Medulla oblongata (tissue), 1 donor: ENCODE data around the gene CAPN5.

Source experiments
- DNase-seq: peaks from one replicate; pipeline ENCODE4 v3.0.0-alpha.2; 2015; ENCODE audit errors: extremely low spot score

The CAPN5 gene

DNA sequence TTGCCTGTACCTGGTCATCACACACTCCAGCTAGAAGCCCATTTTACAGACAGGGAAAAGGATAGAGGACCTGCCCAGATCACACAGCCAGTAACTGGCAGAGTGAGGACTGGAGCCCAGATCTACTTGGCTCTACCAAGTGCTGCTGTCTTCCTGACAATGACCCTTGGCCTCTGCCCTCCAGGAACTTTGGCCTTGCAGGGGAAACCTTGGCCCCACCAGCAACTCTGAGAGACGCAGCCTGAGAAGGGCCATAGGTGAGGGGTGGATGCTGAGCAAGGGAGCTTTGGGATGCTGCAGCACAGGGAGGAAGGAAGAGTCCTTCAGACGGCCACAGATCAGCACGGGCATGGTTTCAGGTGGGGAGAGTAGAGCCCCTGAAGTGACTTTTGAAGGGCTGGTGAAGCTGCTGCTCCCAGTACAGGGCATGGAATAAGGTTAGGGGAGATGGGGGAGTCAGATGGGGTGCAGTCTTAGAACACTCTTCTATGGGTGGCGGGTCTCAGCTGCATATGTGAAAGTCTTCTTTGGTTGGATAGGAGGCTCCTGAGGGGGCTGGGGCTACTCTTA is 2.0 kb upstream of the CAPN5 start:
- no peak for DNase-seq

DNA sequence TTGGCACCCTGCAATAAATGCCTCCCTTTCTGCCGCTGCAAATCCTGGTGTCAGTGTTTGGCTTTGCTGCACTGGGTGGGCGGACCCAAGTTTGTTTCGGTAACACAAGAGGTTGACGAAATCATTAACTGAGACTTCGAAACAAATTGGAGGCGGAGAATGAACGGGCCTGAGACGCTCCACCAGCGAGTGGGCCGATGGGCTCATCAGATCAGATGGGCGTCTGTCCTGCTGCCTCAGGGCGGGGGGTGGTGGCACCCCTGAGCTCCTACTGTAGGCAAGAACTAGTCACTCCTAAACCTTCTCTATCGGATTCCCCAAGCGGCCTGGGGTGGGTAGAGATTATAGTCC is 918 bp upstream of the CAPN5 start:
- DNase-seq = peak; percentile 41

DNA sequence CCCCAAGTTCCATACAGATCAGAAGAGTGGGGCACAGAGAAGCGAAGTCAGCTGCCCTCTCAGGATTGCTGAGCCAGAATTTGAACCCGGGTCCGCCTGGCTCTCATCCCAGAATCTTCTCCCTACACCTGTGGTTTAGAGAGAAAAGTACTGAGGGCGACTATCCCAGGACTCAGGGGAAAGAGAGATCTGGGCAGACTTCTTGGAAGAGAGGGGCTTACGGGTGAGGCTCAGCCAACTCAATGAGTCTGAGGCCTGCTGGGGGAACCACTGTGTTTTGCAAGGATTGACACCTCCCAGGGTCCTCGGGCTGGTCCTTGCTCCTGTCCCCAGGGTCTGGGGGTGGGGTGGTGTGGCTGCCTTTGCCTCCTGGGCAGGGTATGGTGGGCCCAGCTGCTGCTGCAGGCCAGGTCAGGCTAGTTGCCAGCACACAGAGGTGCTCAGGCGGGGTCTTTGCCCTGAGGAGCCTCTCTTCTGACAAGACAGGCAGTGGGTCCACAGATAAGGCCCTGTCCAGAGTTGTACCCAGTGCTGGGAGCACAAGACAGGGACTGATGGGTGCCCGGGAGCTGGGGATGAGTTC is 1.2 kb downstream of the CAPN5 start:
- no peak for DNase-seq

DNA sequence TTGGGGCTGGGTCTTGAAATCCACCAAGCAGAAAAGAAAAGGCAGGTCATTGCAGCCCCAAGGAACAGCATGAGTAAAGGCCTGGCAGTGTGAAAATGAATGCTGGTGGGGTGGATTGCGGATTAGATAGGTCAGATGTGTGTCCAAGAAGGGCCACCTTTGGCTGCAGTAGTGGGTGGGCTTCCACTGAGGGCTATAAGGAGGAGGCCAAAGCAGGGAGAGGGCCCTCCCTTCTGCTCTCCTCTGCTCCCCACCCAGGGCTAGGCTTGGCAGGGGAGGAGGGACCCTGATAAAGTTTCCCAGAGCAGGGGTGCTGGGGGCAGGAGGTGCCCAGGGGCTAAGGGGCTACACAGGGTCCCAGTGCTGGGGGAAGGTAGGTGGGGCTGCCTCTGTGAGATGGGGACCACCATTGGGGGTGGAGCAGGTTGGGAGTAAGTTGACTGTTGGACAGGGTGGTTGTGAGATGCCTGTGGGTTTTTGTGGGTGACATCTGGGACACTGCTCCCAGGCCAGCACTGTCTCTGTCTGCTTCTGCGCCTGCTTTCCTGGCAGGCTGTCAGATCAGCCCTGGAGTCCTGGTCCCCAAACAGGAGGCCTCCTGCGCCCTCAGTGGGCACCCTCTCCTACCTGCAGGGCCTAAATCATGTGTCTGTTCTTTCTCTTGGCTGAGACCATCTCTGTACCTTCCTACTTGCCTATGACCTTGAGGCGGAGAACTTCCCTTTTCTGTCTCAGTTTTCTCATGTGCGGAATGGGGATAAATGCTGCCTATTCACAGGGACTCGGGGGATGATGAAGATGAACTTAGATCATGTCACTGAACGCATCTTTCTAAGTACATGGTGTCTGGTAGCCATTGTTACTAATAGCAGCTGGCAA is 1.9 kb downstream of the CAPN5 start:
- DNase-seq = no peak

DNA sequence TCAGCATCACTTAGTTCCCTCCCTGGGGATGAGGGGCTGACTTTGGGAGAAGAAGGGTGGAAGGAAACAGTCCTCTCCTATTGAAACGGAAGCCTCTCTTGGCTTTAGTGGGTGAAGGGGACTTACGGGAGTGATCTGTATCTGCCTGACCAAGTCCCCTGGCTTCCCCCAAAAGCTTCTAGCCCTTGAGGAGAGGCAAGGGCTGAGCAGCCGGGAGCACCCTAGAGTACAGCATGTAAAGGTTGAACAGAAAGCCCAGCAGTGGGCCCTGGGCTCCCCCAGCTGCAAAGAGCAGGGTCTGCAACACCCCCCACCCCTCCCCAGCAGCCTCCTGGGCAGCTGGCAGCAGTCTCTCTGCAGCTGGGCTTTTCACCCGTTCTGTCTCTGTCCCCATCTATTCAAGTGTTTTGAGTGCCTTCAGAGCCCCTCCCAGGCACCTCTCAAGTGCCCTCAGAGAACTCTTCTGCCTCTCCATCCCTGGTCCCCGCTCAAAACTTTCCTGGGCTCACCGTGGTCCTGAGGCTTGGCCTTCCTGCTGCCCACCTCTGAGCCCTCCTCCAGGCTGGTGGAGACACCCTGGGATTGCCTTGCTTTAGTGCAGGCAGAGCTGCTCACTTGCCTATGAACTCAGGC is 2.7 kb downstream of the CAPN5 start:
- no peak for DNase-seq

DNA sequence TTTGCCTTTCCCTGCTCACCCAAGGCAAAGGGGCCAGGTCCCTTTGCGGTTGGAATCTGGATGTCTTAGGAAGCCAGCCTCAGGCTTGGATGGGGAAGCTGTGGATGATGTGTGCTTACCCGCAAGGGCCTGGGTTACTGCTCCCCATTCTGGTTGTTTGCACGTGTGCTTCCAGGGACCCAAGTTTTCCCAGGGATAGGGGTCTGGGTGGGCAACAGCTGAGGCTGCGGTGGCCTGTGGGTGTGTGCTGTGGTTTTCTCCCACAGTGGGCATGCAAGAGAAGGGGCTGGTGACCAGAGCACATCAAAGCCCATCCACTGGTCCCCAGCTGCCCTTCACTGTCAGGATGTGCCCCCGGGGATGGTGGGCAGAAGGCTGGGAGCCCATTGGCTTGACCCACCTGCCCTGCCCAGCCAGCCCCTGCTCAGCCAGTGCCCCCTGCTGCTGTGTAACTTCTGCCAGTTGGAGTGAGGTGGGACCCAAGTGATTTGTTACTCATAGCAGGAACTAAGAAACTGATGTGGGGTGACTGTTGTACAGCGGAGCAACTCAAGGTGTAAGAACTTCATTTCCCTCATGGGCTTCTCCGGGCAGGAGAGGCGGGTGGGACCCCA is 3.3 kb downstream of the CAPN5 start:
- no peak for DNase-seq

DNA sequence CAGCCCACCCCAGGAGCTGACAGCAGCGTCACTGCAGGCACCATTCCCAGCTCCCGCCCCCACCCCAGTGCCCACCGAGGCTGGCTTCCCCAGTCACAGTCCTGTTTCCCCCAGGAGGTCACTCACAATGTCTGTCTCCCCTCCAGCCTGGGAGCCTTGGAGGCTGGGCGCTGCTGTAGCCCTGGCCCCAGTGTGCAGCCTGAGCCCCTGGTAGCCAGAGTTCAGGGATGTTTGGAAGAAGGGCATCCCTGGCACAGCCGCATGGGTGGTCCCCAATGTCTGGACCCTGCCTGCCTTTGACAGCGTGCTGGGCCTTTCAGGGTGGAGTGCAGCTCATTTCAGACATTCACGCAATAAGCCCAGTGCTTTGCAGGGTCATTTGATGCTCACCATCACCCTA is 4.3 kb downstream of the CAPN5 start:
- DNase-seq = no peak

DNA sequence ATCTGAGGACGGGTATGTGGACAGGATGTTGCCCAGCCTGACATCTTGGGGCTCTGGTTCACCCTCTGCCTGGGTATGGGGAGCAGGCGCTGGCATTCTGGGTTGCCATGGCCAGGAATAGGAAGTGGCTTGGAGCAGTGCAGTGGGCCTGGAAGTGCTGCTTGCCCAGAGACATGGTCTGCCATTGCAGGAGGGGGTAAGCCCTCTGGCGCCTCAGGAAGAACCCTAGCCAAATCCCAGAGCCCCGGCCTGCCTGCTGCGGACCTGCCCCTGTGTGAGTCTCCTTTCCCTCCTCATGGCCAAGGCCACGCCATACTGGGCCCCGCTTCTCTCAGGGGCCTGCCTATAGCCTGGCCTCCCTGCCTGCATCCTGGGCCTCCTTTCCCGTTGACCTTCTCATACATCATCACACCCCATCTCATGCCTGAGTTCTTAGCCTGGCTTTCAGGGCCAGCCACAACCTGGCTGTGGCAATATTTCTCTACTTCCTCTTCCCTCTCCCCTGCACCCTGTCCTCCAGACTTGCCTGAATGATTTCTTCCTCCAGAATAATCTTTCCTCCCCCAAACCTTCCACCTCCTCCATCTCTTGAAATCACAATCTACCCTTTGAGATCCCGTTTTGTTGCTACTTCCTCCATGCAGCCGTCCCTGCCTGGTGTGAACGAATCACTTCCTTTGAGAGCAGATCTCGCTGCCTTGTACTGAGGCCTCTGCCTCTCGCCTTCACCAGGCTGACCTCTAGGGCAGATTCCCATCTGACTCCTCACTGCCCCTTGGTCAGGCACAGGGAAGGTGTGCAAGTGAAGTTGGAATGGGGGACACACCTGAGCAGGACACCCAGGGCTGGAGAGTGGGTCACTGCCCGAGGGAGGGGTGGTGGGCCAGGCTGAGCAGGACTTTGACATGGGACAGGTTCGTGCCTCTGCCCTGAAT is 5.2 kb downstream of the CAPN5 start:
- DNase-seq = no peak

DNA sequence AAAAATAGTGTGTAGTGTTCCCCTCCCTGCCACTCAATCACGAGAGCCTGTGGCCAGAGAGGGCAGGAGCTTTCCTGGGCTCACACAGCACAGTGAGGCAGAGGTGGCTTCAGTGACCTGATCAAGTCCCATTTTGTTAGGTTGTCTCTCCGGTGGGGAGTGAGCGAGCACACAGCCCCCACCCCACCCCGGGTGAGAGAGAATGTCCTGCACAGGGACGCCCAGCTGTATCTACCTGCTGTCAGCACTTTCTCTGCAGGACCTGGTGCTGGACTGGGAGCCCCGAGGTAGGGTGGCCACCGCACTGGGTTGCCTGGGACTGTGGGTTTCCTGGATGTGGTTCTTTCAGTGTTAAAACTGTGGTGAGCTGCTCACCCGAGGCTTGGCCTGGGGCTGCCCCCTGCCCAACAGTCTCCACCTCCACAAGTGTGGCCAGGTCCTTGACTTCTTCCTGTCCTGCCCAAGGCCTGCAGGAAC is 6.1 kb downstream of the CAPN5 start:
- no peak for DNase-seq

DNA sequence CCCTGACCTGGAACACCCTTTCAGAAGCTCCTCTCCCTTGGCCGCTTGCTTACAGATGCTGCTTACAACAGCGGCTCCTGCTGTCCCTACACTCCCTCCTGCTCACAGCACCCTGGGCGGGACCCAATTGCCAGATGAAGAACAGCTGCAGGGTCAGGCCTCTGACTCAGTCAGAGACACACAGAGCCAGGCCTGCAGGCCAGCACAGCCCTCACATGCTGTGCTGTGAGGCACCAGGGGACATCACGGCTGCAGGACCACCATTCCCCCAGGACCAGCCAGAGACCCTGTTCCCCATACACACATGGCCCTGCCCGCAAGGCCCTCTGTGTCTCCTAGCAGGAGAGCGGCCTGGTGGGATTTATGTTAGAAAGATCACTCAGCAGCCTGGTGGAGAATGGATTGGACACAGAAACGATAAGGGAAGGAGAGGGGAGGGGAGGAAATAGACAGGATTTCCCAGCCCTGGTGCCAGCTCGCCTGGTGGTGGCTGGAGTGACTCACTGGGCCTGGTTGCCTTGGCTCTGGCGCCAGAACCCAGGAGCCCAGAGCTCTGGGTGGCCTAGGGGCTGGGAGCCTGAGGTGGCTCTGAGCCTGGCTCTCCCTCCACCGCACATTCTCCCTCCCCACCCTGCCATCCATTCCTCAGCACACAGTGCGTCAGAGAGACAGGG is 6.7 kb downstream of the CAPN5 start:
- peak; percentile 43 for DNase-seq

GRCh38 chr11:77074205-77074604 is 7.4 kb downstream of the CAPN5 start:
- DNase-seq = no peak

DNA sequence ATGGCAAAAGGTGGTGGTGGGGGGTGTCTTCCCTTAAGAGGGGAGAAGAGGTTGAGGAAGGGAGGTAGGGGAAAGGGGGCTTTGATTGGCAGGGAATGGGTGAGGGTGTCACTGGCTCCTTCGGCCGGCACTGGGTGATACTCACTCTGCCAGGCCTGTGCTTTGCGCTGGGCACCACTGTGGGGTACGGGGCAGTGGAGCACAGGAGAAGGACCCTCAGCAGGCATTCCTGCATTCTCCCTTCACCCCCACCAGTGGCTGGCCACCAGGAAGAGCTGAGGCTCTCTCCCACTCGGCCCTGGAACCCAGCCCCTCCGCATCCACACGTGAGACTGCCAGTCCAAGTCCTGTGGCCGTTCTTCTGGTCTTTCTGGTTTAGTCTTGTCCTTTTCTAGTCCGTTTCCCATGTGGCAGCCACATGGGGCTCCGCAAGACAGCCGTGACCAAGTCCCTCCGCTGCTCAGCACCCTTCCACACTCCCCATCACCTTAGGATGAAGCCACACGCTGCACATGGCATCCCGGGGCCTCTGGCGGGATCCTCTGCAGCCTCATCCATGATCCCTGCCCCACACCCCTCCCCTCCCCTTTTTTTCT is 8.0 kb downstream of the CAPN5 start:
- no peak for DNase-seq

DNA sequence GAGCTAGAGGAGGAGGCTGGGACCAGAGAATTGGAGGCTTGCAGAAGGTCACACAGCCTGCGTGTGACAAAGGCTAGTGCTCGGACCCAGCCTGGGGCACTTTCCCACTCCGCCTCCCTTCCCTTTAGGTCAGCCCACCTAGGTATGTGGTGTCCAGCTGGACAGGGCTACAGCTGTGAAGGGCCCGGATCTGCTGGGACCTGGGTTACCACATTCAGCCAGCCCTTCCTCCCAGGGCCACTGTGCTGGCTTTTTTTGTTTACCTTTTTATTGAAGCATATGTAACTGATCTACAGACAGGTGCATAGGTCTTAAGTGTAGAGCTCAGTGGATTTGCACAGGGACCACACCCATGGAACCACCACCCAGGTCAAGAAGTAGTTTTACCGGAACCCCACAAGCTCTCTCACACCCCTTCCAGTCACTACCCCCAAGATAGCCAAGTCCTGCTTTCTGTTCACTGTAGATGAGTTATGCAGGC is 8.7 kb downstream of the CAPN5 start:
- no peak for DNase-seq

GRCh38 chr11:77079666-77080065 is 12.9 kb downstream of the CAPN5 start:
- no peak for DNase-seq

DNA sequence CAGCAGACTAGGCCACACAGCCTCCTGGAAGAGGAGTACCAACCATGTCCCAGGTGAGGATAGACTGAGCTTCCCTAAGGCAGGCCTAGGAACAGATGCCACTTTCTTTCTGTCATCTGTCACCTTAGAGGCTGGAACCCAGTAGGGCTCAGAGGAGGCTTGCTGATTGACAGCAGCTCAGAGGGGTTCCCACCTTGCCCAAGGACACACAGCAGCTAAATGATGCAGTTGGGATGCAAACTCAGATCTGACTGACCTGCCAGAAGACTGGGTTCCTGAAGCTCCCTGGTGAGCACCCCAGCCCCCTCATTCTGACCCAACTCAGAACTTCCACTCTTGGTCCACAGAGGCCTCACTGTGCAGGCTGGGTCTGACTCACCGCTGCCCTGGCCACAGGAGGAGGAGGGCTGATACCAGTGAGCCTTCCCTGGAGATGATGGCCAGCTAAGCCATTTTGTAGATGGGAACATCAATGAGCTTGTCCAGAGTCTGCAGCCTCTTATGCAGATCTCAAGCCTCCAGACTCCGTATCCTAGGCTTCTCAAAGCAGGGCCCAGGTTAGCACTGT is 14.0 kb downstream of the CAPN5 start:
- no peak for DNase-seq

GRCh38 chr11:77081381-77081851 is 14.6 kb downstream of the CAPN5 start:
- DNase-seq = no peak

DNA sequence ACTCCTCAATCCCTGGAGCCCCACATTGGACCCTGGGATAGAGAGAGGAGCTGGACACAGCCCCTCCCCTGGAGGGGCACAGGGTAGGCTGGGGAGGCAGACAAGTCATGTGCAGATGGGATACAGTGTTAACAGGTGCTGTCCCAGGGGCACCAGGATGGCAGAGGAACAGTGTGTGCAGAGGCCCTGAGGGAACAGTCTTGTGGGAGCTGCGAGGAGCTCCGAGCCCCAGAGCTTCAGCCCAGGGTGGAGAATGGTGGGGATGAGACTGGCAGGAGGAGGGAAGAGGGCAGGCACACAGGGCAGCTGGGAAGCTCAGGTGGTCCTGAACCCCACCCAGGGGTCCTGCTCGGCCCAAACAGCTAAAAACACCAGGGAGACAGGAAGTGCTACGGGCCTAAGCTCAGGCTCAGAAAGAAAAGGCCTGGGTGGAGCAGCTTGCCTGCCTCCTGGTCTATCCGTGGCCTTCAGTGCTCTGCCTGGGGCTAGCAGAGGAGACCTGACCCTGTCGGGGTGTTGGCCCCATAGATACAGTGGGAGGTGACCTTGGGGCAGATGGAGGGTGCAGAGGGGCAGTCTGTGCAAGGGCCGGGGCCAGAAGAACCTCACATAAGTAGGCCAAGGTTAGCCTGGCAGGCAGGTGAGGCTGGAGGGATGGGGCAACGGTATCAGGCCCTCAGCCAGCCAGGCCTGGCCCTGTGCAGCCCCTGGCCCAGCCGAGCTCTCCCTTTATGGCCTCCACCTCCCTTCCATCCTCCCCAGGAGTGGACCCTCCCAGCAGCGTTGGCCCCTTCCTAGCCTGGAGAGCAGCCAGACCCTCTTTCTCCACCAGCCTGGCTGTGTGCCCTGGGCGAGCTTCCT is 15.4 kb downstream of the CAPN5 start:
- DNase-seq = no peak

- DNase-seq = peak; percentile 28
Measured at GRCh38 chr11:77082838-77083565, 16.2 kb downstream of the CAPN5 start.
